Cerebellar nuclear complex (tissue), 1 donor: ENCODE measurements around the gene TRIM44.

ENCODE experiments used
- DNase-seq, 2 experiments: peaks; one replicate each; lab custom pipeline; 2025; lab: John Stamatoyannopoulos, UW

TRIM44 gene

GRCh38 chr11:35717520-35717919 is 54.9 kb downstream of the TRIM44 start:
- DNase-seq: no peak

- DNase-seq: no peak
Observed at GRCh38 chr11:35721651-35722282, 59.2 kb downstream of the TRIM44 start.

- no peak for DNase-seq
Observed at GRCh38 chr11:35722641-35723040, 60.1 kb downstream of the TRIM44 start.

- DNase-seq: no peak
Observed at GRCh38 chr11:35723493-35723892, 60.9 kb downstream of the TRIM44 start.

- DNase-seq: no peak
Observed at GRCh38 chr11:35723913-35724312, 61.3 kb downstream of the TRIM44 start.

GRCh38 chr11:35725885-35726284 is 63.3 kb downstream of the TRIM44 start:
- no peak for DNase-seq

GRCh38 chr11:35727140-35727539 is 64.6 kb downstream of the TRIM44 start:
- DNase-seq: no peak

GRCh38 chr11:35730254-35730653 is 67.7 kb downstream of the TRIM44 start:
- DNase-seq: no peak

GRCh38 chr11:35734669-35735410 is 72.3 kb downstream of the TRIM44 start:
- DNase-seq: no peak

GRCh38 chr11:35735411-35735810 is 72.8 kb downstream of the TRIM44 start:
- DNase-seq: no peak

- DNase-seq: no peak
Observed at GRCh38 chr11:35735903-35736302, 73.3 kb downstream of the TRIM44 start.

GRCh38 chr11:35736952-35737351 is 74.4 kb downstream of the TRIM44 start:
- no peak for DNase-seq

- DNase-seq: no peak
Observed at GRCh38 chr11:35740061-35740799, 77.7 kb downstream of the TRIM44 start.

GRCh38 chr11:35742707-35743454 is 80.3 kb downstream of the TRIM44 start:
- no peak for DNase-seq

- DNase-seq: no peak
Observed at GRCh38 chr11:35746356-35747153, 84.0 kb downstream of the TRIM44 start.

GRCh38 chr11:35747668-35748067 is 85.1 kb downstream of the TRIM44 start:
- DNase-seq: peak in 1 of 2 experiments; percentile 48

- DNase-seq: no peak
Observed at GRCh38 chr11:35748644-35749043, 86.1 kb downstream of the TRIM44 start.

- DNase-seq: no peak
Observed at GRCh38 chr11:35750315-35750714, 87.7 kb downstream of the TRIM44 start.

- DNase-seq: peak in 1 of 2 experiments; percentile 25
Observed at GRCh38 chr11:35750981-35751663, 88.5 kb downstream of the TRIM44 start.

- DNase-seq: no peak
Observed at GRCh38 chr11:35751664-35752061, 89.1 kb downstream of the TRIM44 start.

- DNase-seq: no peak
Observed at GRCh38 chr11:35752115-35752514, 89.5 kb downstream of the TRIM44 start.
